GM13976 (cell line): ENCODE data around the gene RAPSN.

Experiments used
- DNase-seq: peaks from one replicate; pipeline ENCODE4 v3.0.0; 2012; ENCODE audit warnings: low spot score
- in situ Hi-C: fragments of 300-500 bp; cut with MboI; formaldehyde crosslinking; loops from one replicate; pipeline ENCODE4 v1.12.0; 2022; ENCODE audit warnings: low sequenced_read_pairs, mixed read lengths, inconsistent platforms; ENCODE audit not compliant: unreplicated experiment
- TF ChIP-seq, protein P1 (sequence below): IDR thresholded peaks from 2 replicates; pipeline ENCODE4 v1.5.1; 2012; ENCODE audit warnings: borderline replicate concordance, mild to moderate bottlenecking; ENCODE audit not compliant: insufficient read depth; ENCODE audit errors: extremely low read depth, missing control alignments, control extremely low read depth

The RAPSN gene

DNA sequence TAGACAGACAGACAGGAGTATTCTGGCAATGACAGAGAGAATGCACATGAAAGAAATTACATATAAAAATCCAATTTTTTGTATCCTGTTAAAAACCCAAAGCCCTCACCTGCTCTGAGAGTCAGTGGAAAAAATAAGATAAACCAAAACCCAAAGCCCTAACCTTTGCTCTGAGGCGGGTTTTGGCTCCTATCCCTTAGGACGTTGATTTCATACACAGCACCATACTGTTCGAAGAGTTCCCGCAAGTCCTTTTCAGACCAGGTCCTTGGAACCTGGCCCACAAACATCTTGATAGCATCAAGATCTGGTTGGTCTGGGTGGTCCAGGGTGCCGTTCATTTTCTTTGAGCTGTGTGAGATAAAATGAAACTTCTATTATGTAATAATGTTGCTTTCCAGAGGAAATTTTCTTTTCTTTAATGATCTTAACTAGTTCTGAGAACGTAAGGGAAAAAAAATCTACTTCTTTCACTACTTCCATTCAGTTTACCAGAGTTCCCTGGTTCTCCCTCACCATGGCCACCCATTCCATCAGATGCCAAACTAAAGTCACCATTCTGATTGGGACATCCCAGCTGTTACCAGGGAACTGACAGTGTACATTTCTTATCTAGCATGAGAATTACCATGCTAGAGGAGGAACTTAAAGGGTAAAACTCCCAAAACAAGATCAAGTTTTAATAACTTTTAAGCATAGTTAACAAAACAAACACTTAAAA lies 39.9 kb upstream of the RAPSN start:
- no peak for DNase-seq
- in situ Hi-C loops, result no loop called here
- TF ChIP-seq, protein P1, sequence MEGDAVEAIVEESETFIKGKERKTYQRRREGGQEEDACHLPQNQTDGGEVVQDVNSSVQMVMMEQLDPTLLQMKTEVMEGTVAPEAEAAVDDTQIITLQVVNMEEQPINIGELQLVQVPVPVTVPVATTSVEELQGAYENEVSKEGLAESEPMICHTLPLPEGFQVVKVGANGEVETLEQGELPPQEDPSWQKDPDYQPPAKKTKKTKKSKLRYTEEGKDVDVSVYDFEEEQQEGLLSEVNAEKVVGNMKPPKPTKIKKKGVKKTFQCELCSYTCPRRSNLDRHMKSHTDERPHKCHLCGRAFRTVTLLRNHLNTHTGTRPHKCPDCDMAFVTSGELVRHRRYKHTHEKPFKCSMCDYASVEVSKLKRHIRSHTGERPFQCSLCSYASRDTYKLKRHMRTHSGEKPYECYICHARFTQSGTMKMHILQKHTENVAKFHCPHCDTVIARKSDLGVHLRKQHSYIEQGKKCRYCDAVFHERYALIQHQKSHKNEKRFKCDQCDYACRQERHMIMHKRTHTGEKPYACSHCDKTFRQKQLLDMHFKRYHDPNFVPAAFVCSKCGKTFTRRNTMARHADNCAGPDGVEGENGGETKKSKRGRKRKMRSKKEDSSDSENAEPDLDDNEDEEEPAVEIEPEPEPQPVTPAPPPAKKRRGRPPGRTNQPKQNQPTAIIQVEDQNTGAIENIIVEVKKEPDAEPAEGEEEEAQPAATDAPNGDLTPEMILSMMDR, result no peak

DNA sequence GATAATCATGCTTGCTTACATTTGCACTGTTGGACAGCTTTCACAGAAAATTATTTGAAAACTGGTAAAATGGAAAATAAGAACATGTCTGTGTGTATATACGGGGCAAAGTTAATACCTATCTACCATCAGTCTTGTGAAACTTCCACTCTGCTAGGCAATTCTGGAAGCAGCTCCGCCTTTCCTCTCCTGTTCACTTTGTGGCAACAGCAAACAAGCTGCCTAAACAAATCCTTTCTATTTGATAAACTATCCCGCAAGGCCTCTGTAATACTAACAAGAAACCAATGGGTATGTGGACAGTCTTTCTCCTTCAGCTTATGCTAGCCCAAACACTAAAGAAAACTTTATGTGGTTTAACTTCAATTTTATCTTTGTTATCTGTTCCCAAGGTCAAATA lies 39.2 kb upstream of the RAPSN start:
- DNase-seq, result no peak
- in situ Hi-C loops, result no loop called here
- TF ChIP-seq, protein P1, result no peak

DNA sequence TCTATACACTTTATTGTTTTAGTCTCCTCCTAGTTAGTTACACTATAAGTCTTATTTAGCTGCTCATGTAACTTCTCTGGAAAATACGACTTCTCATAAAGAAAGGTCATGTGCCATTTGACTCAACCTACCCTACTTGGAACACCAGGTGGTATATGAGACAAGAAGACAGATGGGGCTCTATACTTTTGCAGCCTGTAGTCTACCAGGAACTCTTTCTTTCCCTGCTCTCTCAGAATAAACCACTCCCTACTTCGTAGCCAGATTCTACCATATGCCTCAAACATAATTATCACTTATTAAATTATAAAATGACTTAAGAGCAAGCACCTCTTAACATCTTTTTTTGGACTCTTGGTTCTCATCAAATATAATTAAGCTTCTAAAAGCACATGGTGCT lies 38.5 kb upstream of the RAPSN start:
- TF ChIP-seq, protein P1, result no peak
- in situ Hi-C loops, result no loop called here
- DNase-seq, result no peak

DNA sequence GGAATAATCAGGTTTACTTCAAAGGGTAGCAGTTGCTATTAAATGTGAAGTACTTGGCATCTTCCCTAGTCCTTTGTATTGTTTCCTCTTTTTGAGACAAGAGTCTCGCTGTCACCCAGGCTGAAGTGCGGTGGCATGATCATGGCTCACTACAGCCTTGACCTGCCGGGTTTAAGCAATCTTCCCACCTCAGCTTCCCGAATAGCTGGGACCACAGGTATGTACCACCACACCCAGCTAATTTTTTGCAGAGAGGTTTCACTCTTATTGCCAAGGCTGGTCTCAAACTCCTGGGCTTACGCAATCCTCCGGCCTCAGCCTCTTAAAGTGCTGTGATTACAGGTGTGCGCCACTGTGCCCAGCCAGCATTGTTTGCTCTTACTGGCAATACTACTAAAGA lies 36.2 kb upstream of the RAPSN start:
- no peak for DNase-seq
- in situ Hi-C loops, result no loop called here

DNA sequence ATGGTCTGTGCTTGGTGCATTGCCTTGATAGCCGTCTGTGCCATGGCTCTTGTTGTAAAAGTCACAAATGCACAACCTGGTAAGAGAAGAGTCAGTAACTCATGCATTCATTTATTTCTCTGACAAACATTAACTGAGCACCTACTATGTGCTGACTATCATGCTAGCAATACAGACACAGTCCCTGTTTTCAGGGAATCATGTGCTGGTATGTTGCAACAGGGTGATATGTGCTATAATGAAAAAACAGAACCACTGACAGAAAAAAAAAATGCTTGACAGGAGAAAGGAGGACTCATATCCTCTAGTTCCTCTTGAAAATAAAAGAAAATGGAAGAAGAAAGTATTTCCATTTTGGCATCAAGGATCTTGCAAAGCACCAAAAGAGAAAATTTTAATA lies 34.5 kb upstream of the RAPSN start:
- TF ChIP-seq, protein P1, result no peak
- in situ Hi-C loops, result no loop called here
- no peak for DNase-seq

More for the DNA sequence above, 36.2 kb upstream of the RAPSN start:
- TF ChIP-seq, protein P1, result no peak

DNA sequence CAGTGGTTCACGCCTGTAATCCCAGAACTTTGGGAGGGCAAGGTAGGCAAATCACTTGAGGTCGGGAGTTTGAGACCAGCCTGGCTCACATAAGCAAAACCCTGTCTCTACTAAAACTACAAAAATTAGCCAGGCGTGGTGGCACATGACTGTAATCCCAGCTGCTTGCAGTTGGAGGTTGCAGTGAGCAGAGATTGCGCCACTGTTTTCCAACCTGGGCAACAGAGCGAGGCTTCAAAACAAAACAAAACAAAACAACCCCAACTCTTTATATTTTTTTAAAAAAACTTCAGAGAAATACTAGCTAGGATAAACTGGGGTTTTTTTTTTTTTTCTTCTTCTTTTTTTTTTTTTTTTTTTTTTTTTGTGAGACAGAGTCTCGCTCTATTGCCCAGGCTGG lies 31.8 kb upstream of the RAPSN start:
- TF ChIP-seq, protein P1, result no peak
- in situ Hi-C loops, result no loop called here
- no peak for DNase-seq
